CD4-positive, alpha-beta T cell treated with Interleukin-17A for 1 hour (primary cell): ENCODE results near the gene NBEAL2.
"Not testable (repeated sequence)": the region's sequence is repeated elsewhere in the genome, so short reads cannot be mapped to it uniquely, and the experiment has no call there.

Experiments used
- DNase-seq: peaks from one replicate; pipeline ENCODE4 v3.0.0-alpha.2; 2020

Gene NBEAL2

GRCh38 chr3:47016086-47016933, 36.8 kb downstream of the NBEAL2 start:
- DNase-seq: no peak

- DNase-seq: peak; percentile 39
Observed at GRCh38 chr3:47016934-47017435, 37.5 kb downstream of the NBEAL2 start.

DNA sequence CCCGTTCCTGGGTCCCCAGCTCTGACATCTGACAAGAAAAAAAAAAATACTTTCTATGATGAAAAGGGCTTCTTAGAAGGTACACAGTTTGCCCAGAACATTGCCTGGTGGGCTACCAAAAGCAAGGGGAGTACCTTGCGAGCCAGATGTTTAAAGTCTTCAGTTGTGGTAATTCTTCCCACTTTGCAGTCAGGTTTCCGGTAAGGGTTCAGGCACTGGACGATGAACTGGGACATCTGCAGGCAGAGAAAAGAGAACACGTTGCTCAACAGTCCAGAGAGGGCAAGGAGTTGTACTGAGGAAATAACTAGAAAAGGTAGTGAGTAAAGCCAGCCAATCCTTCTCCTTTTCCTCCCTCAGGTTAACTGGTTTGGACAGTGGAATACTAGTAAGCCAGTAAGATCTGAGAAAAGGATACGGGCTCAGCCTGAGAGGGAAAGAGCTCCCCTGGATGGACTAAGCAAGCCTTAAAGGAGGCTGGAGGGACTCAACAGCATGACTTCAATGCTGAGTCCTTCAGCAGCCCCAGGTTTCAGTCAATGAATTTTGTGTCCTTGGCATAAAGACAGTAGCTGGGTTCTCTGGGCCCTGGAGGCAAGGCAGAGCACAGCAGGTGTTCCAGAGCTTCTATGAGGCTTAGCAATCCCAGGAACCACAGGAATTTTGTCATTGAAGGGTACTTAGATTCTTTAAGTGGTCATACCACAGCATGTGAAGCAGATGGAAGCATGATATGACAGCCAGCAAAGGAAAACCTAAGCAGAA, 38.2 kb downstream of the NBEAL2 start:
- DNase-seq: no peak

DNA sequence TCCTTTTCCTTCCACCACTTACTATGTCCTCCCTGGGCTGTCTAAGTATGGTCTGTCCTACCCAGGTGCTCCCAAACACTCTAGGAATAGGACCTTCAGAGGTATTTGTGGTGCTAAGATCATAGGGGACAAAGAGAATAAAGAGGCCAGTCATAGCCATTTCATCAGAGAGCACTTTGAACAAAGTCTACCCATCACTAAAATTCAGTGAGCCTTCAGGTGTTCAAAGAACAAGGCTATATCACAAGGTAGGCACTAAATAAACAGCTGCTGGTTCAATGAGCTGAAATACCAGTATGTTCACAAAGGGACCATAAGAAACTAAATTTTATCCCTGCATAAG, 38.8 kb downstream of the NBEAL2 start:
- no peak for DNase-seq

DNA sequence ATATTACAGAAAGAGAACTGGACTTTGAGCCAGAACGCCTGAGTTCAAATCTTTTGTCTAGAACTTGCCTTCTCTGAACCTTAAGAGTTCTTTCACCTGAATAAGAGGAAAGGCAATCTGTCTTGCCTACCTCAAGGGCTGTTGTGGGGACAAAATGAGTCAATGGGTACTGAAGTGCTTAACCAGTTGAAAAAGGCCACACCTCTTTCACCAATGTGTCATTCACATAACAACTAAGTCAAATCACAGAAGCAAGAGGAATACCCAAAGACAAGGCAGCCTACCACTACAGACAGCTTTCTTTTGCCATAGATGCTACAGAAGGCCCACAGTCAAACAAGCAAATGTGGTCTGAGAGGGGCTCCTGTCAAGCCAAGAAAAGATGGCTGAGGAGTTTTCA, 39.7 kb downstream of the NBEAL2 start:
- DNase-seq: no peak

GRCh38 chr3:47020311-47020710, 40.8 kb downstream of the NBEAL2 start:
- DNase-seq: no peak

DNA sequence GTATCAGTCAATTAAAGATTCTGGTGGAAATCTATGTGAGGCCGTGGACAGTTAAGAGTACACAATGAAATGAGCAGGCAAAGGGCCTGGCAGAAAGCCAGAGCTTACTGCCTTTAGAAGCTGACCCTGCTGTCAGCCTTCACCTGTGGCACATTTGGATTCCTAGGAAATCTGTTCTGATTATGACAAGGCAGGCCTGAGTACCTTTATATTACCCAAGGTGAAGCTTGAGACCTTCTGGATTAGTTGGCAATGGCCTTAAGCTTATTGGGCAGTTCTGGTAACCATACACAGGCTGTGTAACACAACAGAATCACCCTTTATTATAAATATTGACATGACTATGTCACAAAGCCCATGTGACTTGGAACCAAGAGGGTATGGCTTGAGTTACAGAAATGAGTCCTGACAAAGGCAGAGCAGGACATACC, 43.2 kb downstream of the NBEAL2 start:
- no peak for DNase-seq

- DNase-seq: no peak
Observed at GRCh38 chr3:47024932-47025331, 45.5 kb downstream of the NBEAL2 start.

- not testable (repeated sequence) for DNase-seq
Observed at GRCh38 chr3:47026432-47026831, 47.0 kb downstream of the NBEAL2 start.

GRCh38 chr3:47028146-47028545, 48.7 kb downstream of the NBEAL2 start:
- DNase-seq: no peak

- no peak for DNase-seq
Observed at GRCh38 chr3:47028667-47029066, 49.2 kb downstream of the NBEAL2 start.

- DNase-seq: not testable (repeated sequence)
Observed at GRCh38 chr3:47031041-47031440, 51.6 kb downstream of the NBEAL2 start.

GRCh38 chr3:47034868-47035489, 55.5 kb downstream of the NBEAL2 start:
- DNase-seq: no peak

DNA sequence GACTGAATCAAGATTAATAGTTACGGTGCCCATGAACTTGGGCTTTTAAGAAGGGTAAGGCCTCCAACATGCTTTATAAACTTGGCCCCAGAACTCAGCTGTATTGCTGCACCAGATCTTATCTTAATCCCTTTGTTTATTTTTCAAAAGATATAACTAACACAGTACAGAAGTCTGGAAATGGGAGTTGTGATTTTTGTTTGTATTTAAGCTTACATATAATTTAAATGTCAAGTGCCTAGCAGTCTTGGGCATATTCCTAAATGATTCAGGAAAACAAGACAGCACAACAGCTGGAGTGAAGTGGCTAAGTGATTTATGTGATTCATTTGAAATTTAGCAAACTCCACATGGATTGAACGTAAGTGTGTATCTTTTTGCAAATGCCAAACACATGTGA, 56.2 kb downstream of the NBEAL2 start:
- no peak for DNase-seq

DNA sequence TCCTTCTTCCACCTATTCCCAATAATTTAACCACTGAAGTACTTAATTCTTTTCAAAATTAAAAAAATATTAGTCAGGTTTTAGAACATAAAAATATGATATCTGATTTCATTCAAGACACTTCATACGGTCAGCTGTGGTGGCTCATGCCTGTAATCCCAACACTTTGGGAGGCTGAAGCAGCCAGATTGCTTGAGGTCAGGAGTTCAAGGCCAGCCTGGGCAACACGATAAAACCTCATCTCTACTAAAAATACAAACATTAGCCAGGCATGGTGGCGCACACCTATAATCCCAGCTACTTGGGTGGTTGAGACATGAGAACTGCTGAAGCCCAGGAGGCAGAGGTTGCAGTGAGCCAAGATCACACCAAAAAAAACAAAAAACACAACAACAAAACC, 56.7 kb downstream of the NBEAL2 start:
- DNase-seq: no peak

DNA sequence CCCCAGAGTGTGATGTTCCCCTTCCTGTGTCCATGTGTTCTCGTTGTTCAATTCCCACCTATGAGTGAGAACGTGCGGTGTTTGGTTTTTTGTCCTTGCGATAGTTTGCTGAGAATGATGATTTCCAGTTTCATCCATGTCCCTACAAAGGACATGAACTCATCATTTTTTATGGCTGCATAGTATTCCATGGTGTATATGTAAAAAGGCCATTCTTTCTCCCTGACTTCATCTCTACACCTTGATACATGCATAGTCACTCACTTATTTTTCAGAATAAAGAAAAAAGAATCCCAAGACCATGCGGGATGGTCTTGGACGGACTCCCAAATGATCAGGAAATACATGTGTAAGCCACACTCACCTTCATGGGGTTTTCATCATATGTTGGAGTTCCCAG, 57.8 kb downstream of the NBEAL2 start:
- DNase-seq: not testable (repeated sequence)

GRCh38 chr3:47041114-47041513, 61.6 kb downstream of the NBEAL2 start:
- DNase-seq: no peak

DNA sequence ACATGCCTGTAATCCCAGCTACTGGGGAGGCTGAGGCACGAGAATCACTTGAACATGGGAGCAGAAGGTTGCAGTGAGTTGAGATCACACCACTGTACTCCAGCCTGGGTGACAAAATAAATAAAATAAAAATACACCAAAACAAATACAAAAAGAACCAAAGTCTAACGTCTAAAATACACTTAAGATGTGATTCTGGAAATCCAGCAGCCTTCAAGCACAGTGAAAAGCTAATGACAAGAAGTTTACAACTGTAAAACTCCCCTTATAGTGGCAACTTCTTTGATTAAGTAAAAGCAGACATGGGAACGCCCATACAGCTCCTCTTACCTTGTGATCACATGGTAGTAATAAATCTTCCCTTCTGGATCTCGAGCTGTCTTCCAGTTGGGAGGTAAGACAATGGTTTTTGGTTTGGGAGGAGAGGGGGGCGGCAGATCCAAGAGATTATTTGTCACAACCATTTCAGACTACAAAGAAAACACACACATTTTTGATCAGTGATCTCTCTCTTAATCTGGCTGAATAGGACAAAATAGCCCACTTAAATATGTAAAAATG, 62.8 kb downstream of the NBEAL2 start:
- no peak for DNase-seq

- DNase-seq: no peak
Observed at GRCh38 chr3:47047069-47047468, 67.6 kb downstream of the NBEAL2 start.

DNA sequence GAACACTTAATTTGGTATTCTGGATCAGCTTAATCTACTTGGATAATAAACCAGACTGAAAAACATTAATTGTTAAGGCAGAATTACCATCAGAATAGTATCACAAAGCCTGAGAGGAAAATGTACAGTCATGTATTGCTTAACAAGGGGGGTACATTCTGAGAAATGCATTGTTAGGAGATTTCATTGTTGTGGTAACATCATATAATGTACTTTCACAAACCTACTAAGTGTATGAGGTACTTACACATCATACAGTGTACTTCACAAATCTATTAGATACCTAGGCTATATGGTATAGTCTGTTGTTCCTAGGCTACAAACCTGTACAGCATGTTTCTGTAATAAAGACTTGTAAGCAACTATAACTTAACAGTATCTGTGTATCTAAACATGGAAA, 68.2 kb downstream of the NBEAL2 start:
- DNase-seq: no peak

DNA sequence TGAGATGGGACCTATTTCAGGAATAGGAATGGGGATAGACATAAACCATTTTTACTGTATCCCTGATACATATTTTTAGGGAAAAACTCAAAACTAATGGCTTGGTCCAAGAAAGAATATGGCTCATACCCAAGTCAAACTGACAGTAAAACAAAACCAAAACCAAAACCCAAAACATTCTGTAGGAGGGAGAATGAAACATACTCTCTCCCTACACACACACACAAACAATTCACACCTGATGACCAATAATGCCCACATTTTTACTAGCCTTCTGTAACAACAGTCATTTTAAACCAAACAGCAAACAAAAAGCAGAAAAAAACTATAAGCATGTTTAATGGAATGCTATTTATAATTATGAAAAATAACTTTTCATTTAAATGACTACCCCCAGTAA, 74.9 kb downstream of the NBEAL2 start:
- no peak for DNase-seq

- DNase-seq: no peak
Observed at GRCh38 chr3:47056705-47057104, 77.2 kb downstream of the NBEAL2 start.

GRCh38 chr3:47057212-47057671, 77.8 kb downstream of the NBEAL2 start:
- DNase-seq: peak; percentile 76
